ENCODE data around the gene RNF144A.

GRCh38 chr2:6943523-6943922, 26.3 kb downstream of the RNF144A start:
- TF ChIP-seq CTCF (IDR thresholded peaks at IDR 0.05) (no peak), ZFX (IDR thresholded peaks at IDR 0.05; ENCODE audit: borderline replicate concordance) (no peak)
